Midbrain (tissue), 1 donor: ENCODE measurements around the gene IL36B.

ENCODE experiments used
- DNase-seq: peaks from one replicate; lab custom pipeline; 2025; lab: John Stamatoyannopoulos, UW

Gene IL36B

GRCh38 chr2:113009622-113010021, 43.0 kb downstream of the IL36B start:
- no peak for DNase-seq

- DNase-seq: no peak
Measured at GRCh38 chr2:113007250-113007649, 45.4 kb downstream of the IL36B start.

- no peak for DNase-seq
Measured at GRCh38 chr2:113005030-113005509, 47.6 kb downstream of the IL36B start, which contains the start of gene IL36A. IL36A (plus strand) TSS chr2:113005459; CDS start chr2:113005872, 413 bp downstream.

- no peak for DNase-seq
Measured at GRCh38 chr2:113002677-113003076, 50.0 kb downstream of the IL36B start.

- no peak for DNase-seq
Measured at GRCh38 chr2:113000436-113000835, 52.2 kb downstream of the IL36B start.

- DNase-seq: no peak
Measured at GRCh38 chr2:112997151-112997550, 55.5 kb downstream of the IL36B start.

- DNase-seq: no peak
Measured at GRCh38 chr2:112996635-112997034, 56.0 kb downstream of the IL36B start.

- DNase-seq: no peak
Measured at GRCh38 chr2:112995346-112995920, 57.2 kb downstream of the IL36B start.

- DNase-seq: no peak
Measured at GRCh38 chr2:112994648-112995047, 58.0 kb downstream of the IL36B start.

- no peak for DNase-seq
Measured at GRCh38 chr2:112993831-112994230, 58.8 kb downstream of the IL36B start.

GRCh38 chr2:112989611-112990010, 63.1 kb downstream of the IL36B start:
- DNase-seq: no peak

GRCh38 chr2:112985090-112985489, 67.6 kb downstream of the IL36B start:
- DNase-seq: no peak

- no peak for DNase-seq
Measured at GRCh38 chr2:112980537-112980936, 72.1 kb downstream of the IL36B start.

- DNase-seq: no peak
Measured at GRCh38 chr2:112979731-112980130, 72.9 kb downstream of the IL36B start.

- DNase-seq: no peak
Measured at GRCh38 chr2:112977559-112978056, 75.1 kb downstream of the IL36B start, which contains the start of gene IL36G. IL36G (plus strand) TSS chr2:112978006; CDS start chr2:112978639, 633 bp downstream.
